ENCODE data around the gene TNP1.

The TNP1 gene, protein sequence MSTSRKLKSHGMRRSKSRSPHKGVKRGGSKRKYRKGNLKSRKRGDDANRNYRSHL

DNA sequence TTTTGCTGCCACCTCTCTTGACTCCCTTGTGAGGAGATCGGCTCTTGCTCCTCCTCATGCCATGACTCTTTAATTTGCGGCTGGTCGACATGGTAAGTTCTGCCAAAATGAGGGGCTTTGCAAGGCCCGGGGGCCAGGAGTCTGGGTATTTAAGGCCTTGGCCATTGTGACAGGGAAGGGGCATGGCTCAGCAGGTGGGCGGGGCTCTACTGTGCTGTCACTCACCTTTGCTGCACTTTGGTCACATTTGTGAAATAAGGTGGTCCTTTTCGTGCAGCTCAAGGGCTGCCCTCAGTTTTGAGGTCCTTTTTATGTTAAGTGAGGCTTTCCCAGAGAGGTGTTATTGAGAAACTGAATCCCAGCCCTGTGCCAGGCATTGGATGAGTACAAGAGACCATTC, at the start of gene TNP1:
Gene TNP1 (minus strand): TSS at position 121 of the 400 bp plus-strand sequence. CDS start 30 bp downstream, at position 91.
- DNase-seq (ENCODE audit: low spot score in 2 of 2): no peak
- no peak within 1 kb of the TSS for H3K27ac Mint-ChIP-seq (ENCODE audit: low read depth)
- no peak for ATAC-seq (replicated peaks; ENCODE audit: extremely low read depth, poor library complexity, severe bottlenecking)
- no peak within 1 kb of the TSS for H3K4me3 Mint-ChIP-seq
- no peaks in the 10 kb centered on the region for H3K9me3 Mint-ChIP-seq
- no peaks in the 10 kb centered on the region for H3K4me1 Mint-ChIP-seq
- peaks cover 19% of the 10 kb centered on the region for H3K27me3 Mint-ChIP-seq
- H3K36me3 Mint-ChIP-seq (ENCODE audit: insufficient read depth): no peaks in the 10 kb centered on the region

DNA sequence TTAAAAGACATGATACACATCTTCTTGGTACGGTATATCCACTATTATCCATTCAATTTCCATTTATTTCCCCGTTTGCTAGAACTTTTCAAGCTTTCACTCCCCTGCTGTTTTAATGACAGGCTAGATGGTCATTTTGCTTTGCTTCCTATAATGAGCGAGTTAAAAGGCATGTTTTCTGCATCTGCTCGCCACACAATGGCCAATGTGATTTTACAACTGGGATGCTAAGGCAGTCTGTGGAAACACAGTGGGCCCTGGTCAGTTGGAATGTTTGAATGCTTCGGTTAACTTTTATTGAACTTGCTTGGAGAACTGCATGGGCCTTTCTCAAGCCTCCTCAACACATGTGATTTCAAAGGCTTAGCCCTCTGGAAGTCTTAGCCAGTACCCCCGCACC, 48.4 kb upstream of the TNP1 start:
- H3K27ac Mint-ChIP-seq (ENCODE audit: low read depth): no peak overlapping the region
- peaks cover under 1% of the 10 kb centered on the region for H3K9me3 Mint-ChIP-seq
- peaks cover 7% of the 10 kb centered on the region for H3K27me3 Mint-ChIP-seq
- no peak overlapping the region for H3K4me3 Mint-ChIP-seq
- ATAC-seq (replicated peaks; ENCODE audit: extremely low read depth, poor library complexity, severe bottlenecking): no peak
- DNase-seq (ENCODE audit: low spot score in 2 of 2): no peak
- H3K4me1 Mint-ChIP-seq: no peaks in the 10 kb centered on the region
- no peaks in the 10 kb centered on the region for H3K36me3 Mint-ChIP-seq (ENCODE audit: insufficient read depth)

DNA sequence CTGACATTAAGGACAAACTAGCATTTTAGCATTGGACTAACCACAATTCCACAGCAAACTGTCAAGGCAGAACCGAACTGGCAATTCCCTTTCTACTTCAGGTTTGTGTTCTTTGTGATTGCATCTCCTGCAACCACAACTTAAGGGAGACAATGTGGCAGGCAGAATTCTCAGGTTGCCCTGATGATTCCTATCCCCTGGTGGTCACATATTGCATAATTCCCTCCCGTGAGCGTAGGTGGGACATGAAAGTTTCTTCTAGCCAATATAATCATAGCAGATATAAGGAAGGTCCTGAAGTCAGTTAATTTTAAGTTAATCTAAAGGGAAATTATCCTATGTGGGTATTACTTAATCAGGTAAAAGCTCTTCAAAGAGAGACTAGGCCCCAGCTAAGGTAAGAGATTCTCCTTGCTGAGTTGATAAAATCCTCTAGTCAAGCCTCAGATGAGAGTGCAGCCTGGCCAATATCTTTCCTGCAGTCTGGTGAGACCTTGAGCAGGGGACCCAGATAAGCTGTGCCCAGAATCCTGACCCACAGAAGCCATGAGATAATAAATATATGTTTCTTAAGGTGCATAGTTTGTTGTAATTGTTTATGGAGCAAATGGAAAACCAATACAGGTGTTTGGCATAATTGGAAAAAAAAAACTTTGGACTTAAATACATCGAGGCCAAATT, 45.9 kb upstream of the TNP1 start:
- ATAC-seq (replicated peaks; ENCODE audit: extremely low read depth, poor library complexity, severe bottlenecking): no peak
- no peak for DNase-seq (ENCODE audit: low spot score in 2 of 2)
- peaks cover 11% of the 10 kb centered on the region for H3K9me3 Mint-ChIP-seq
- no peaks in the 10 kb centered on the region for H3K4me1 Mint-ChIP-seq
- H3K27me3 Mint-ChIP-seq: peaks cover 7% of the 10 kb centered on the region
- H3K36me3 Mint-ChIP-seq (ENCODE audit: insufficient read depth): no peaks in the 10 kb centered on the region
- no peak overlapping the region for H3K27ac Mint-ChIP-seq (ENCODE audit: low read depth)
- no peak overlapping the region for H3K4me3 Mint-ChIP-seq

DNA sequence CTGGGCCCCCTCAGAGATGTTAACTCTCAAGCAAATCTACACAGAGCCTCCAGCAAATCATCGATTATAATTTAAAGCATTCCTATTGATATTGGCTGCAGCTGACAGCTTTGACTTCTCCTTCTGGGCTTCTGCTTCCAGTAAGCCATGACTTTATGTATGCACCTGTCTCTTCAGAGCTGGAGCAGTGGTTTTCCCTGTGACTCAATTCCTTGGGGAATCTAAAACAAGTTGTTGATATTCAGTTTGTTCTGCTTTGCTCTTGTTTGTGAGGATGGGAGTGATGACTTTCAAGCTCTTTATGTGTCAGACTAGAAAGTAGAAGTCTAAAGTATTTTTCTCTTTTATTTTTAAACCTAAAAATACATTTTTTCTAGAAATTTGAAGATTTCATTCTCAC, 45.1 kb upstream of the TNP1 start:
- Mint-ChIP-seq H3K27ac (ENCODE audit: low read depth) (no peak overlapping the region), H3K9me3 (peaks cover 16% of the 10 kb centered on the region), H3K27me3 (peaks cover 9% of the 10 kb centered on the region), H3K4me1 (no peaks in the 10 kb centered on the region), H3K4me3 (no peak overlapping the region), H3K36me3 (ENCODE audit: insufficient read depth) (no peaks in the 10 kb centered on the region)
- ATAC-seq (replicated peaks; ENCODE audit: extremely low read depth, poor library complexity, severe bottlenecking) (no peak), DNase-seq (ENCODE audit: low spot score in 2 of 2) (no peak)

DNA sequence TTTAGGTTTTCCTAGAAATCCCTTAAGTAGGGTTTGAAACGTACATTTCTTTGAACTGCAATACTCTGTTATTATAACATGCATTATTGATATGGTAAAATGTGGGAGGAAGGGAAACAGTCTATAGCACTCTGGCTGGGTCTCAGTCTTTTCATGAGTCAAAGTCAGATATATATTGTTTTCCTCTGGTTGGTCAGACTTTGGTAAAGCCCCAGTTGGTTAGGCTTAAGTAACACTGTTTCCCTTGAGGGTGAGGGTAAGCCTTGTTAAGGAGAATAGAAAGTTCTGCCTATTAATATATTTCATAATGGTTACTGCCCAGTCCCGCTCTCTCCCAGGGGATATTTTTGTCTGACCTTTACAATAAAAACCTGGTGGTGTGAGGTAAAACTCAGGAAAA, 44.7 kb upstream of the TNP1 start:
- ATAC-seq (replicated peaks; ENCODE audit: extremely low read depth, poor library complexity, severe bottlenecking) (no peak), DNase-seq (ENCODE audit: low spot score in 2 of 2) (no peak)
- Mint-ChIP-seq H3K4me1 (no peaks in the 10 kb centered on the region), H3K4me3 (no peak overlapping the region), H3K27me3 (peaks cover 10% of the 10 kb centered on the region), H3K9me3 (peaks cover 16% of the 10 kb centered on the region), H3K27ac (ENCODE audit: low read depth) (no peak overlapping the region), H3K36me3 (ENCODE audit: insufficient read depth) (no peaks in the 10 kb centered on the region)

DNA sequence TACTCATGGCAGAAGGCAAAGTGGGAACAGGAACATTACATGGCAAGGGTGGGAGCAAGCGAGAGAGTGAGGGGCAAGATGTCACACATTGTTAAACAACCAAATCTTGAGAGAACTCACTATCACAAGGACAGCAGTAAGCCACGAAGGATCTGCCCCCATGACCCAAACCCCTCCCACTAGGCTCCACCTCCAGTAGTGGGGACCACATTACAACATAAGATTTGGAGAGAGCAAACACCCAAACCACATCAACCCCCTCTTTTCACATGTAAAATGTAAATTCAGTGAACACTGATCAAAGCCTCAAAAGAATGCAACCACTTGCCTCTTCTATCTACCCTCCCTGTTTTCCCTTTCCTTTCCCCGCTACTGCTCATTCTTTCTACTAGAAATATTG, 43.6 kb upstream of the TNP1 start:
- no peak overlapping the region for H3K4me3 Mint-ChIP-seq
- no peaks in the 10 kb centered on the region for H3K4me1 Mint-ChIP-seq
- ATAC-seq (replicated peaks; ENCODE audit: extremely low read depth, poor library complexity, severe bottlenecking): no peak
- H3K27me3 Mint-ChIP-seq: peaks cover 10% of the 10 kb centered on the region
- no peak overlapping the region for H3K27ac Mint-ChIP-seq (ENCODE audit: low read depth)
- no peak for DNase-seq (ENCODE audit: low spot score in 2 of 2)
- no peaks in the 10 kb centered on the region for H3K36me3 Mint-ChIP-seq (ENCODE audit: insufficient read depth)
- peaks cover 16% of the 10 kb centered on the region for H3K9me3 Mint-ChIP-seq

DNA sequence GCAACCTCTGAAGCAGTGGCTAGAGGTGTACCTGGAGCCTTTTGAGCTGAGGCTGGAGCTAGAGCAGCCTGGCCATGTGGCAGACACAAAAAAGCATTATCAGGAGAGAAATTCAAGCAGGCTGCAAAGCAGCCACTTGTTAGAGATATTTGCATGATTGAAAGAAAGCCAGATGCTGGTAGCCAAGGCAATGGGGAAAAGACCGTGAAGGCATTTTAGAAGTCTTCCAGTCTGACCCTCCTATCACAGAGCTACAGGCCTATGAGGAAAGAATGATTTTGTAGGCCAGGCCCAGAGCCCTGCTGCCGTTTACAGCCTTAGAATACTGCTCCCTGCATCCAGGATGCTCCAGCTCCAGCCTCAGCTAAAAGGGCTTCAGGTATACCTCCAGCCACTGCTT, 41.4 kb upstream of the TNP1 start:
- Mint-ChIP-seq H3K36me3 (ENCODE audit: insufficient read depth) (no peaks in the 10 kb centered on the region), H3K4me3 (no peak overlapping the region), H3K27me3 (peaks cover 10% of the 10 kb centered on the region), H3K27ac (ENCODE audit: low read depth) (no peak overlapping the region), H3K4me1 (no peaks in the 10 kb centered on the region), H3K9me3 (peaks cover 16% of the 10 kb centered on the region)
- ATAC-seq (replicated peaks; ENCODE audit: extremely low read depth, poor library complexity, severe bottlenecking): no peak
- DNase-seq (ENCODE audit: low spot score in 2 of 2): no peak

DNA sequence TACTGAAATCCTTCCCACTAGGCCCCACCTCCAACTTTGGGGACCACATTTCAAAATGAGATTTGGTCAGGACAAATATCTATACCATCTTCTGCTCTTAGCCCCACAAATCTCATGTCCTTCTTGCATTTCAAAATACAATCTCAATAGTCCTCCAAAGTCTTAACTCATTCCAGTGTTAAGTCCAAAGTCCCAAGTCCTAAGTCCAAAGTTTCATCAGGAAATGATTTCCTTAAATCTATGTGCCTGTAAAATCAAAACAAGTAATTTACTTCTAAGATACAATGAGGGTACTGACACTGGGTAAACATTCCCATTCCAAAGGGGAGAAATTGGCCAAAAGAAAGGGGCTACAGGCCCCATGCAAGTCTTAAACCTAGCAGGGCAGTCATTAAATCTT, 40.5 kb upstream of the TNP1 start:
- Mint-ChIP-seq H3K4me3 (no peak overlapping the region), H3K4me1 (no peaks in the 10 kb centered on the region), H3K27me3 (peaks cover 10% of the 10 kb centered on the region), H3K9me3 (peaks cover 16% of the 10 kb centered on the region), H3K36me3 (ENCODE audit: insufficient read depth) (no peaks in the 10 kb centered on the region), H3K27ac (ENCODE audit: low read depth) (no peak overlapping the region)
- DNase-seq (ENCODE audit: low spot score in 2 of 2): no peak
- no peak for ATAC-seq (replicated peaks; ENCODE audit: extremely low read depth, poor library complexity, severe bottlenecking)

DNA sequence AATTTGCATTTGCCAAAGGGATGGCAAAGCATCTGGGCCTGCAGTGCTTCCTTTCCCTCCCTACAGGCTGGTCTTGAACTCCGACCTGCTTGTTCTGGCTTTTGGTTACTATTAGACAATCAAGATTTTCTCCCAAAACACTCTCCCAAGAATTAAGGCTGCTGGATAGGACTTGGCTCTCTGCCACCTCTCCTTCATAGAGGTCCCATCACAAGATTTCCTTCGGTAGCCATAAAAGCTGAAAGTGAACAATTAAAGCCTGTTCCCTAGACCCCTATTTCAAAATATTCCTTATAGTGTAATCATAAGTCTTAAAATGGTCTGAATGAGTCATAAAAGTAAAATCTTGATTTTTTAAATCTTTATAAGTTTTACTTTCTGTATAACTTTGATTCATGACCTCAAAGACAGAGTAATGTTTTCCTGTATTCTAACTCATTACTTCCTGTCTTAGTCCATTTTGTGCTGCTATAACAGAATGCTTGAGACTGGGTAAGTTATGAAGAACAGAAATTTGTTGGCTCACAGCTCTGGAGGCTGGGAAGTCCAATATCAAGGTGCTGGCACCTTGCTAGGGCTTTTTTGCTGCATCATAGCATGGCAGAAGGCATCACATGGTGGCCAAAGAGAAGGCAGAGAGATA, 37.8 kb upstream of the TNP1 start:
- H3K36me3 Mint-ChIP-seq (ENCODE audit: insufficient read depth): no peaks in the 10 kb centered on the region
- H3K4me3 Mint-ChIP-seq: no peak overlapping the region
- H3K4me1 Mint-ChIP-seq: no peaks in the 10 kb centered on the region
- H3K27ac Mint-ChIP-seq (ENCODE audit: low read depth): no peak overlapping the region
- peaks cover 10% of the 10 kb centered on the region for H3K27me3 Mint-ChIP-seq
- peaks cover 9% of the 10 kb centered on the region for H3K9me3 Mint-ChIP-seq
- no peak for ATAC-seq (replicated peaks; ENCODE audit: extremely low read depth, poor library complexity, severe bottlenecking)
- no peak for DNase-seq (ENCODE audit: low spot score in 2 of 2)

DNA sequence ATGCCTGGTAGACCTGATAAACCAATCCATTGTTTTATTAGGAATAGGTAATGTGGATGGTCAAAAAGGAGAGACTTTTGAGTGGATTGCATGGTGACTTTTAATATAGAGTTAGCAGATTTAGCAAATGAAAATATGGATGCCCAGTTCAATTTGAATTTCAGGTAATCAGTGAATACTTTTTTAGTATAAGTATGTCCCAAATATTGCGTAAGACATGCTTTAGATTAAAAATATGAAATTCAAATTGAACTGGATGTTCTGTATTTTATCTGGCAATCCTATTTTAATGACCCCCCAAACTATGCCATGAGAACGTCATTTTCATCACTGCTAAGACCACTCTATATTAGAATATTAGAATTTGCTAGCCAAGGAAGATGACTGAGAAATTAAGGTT, 30.3 kb upstream of the TNP1 start:
- H3K9me3 Mint-ChIP-seq: no peaks in the 10 kb centered on the region
- H3K4me1 Mint-ChIP-seq: no peaks in the 10 kb centered on the region
- no peak overlapping the region for H3K27ac Mint-ChIP-seq (ENCODE audit: low read depth)
- no peaks in the 10 kb centered on the region for H3K27me3 Mint-ChIP-seq
- DNase-seq (ENCODE audit: low spot score in 2 of 2) (no peak), ATAC-seq (replicated peaks; ENCODE audit: extremely low read depth, poor library complexity, severe bottlenecking) (no peak)
- no peak overlapping the region for H3K4me3 Mint-ChIP-seq
- H3K36me3 Mint-ChIP-seq (ENCODE audit: insufficient read depth): peaks cover 2% of the 10 kb centered on the region

DNA sequence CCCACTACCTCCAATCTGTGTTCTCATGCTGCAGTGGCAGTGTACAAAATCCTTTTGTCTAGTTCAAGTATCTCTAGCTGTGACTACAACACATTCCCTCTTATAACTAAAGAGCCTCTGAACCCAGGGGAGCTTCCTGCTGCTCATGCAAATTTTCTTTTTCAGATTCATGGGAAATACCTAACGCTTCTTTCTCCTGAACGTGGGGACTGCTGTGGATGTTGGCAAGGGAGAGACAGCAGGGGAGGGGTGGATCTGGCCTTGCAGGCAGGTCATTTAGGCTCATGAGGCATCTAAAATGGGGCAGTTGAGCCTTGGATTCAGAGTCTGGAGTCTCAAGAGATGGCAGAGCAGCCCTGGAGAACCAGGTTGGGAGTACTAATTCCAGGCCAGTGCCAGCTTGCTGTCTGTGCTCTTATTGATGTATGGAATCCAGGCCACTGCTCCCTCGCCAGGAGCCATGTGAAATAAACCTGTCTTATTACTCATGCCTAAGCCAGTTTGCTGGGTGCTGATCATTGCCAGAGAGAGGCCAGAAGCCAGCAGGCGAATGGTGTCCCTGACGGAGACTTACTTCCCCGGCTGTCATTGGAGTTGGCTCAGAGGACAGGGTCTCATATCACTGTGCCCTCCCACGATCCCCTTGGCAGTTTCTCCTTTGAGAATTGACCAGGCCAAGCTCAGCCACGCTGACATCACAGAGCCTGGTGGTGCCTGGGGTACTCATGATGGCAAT, 29.2 kb upstream of the TNP1 start:
- Mint-ChIP-seq H3K27ac (ENCODE audit: low read depth) (no peak overlapping the region), H3K4me1 (no peaks in the 10 kb centered on the region), H3K9me3 (no peaks in the 10 kb centered on the region), H3K4me3 (no peak overlapping the region), H3K27me3 (no peaks in the 10 kb centered on the region), H3K36me3 (ENCODE audit: insufficient read depth) (peaks cover 2% of the 10 kb centered on the region)
- no peak for ATAC-seq (replicated peaks; ENCODE audit: extremely low read depth, poor library complexity, severe bottlenecking)
- DNase-seq (ENCODE audit: low spot score in 2 of 2): no peak

DNA sequence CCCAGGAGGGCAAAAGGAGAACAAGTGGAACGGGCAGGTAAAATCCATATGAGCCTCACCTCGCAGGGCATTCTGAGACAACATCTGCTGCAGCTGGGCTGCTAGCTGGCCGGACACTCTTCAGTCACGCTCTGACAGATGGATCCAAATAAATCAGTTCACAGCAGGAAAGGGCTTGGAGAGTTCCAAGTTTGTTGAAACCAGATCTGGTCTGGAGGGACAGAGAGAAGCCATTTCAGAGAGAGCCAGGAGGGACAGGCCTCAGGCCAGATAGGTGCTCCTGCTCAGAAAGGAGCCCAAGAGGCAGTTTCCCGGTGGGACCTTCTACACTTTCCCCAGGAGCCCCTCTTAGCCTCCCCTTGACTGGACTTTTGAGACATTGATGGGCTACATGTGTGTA, 28.2 kb upstream of the TNP1 start:
- ATAC-seq (replicated peaks; ENCODE audit: extremely low read depth, poor library complexity, severe bottlenecking) (no peak), DNase-seq (ENCODE audit: low spot score in 2 of 2) (no peak)
- peaks cover 2% of the 10 kb centered on the region for H3K36me3 Mint-ChIP-seq (ENCODE audit: insufficient read depth)
- no peak overlapping the region for H3K4me3 Mint-ChIP-seq
- H3K27ac Mint-ChIP-seq (ENCODE audit: low read depth): no peak overlapping the region
- no peaks in the 10 kb centered on the region for H3K27me3 Mint-ChIP-seq
- no peaks in the 10 kb centered on the region for H3K4me1 Mint-ChIP-seq
- H3K9me3 Mint-ChIP-seq: no peaks in the 10 kb centered on the region

DNA sequence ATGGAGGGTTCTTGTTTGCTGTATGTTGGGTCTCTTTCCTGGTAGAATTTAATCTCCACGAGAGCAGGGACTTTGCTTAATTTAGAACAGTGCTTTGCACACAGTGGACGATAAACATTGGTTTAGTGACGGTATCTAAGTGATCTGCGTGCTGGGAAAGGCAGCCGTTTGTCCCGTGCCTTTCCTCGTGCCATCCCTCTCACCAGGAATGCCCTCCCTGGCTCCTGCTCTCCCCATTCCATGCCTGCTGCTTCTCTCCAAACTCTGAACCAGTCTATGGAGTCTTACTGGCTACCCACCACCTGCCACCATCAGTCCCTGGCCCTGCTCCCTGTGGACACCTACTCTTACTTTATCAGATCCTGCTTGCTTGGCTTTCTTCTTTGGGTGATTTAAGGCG, 27.3 kb upstream of the TNP1 start:
- H3K9me3 Mint-ChIP-seq: no peaks in the 10 kb centered on the region
- no peak for DNase-seq (ENCODE audit: low spot score in 2 of 2)
- no peaks in the 10 kb centered on the region for H3K4me1 Mint-ChIP-seq
- H3K27ac Mint-ChIP-seq (ENCODE audit: low read depth): no peak overlapping the region
- H3K4me3 Mint-ChIP-seq: no peak overlapping the region
- ATAC-seq (replicated peaks; ENCODE audit: extremely low read depth, poor library complexity, severe bottlenecking): no peak
- H3K36me3 Mint-ChIP-seq (ENCODE audit: insufficient read depth): peaks cover 2% of the 10 kb centered on the region
- H3K27me3 Mint-ChIP-seq: no peaks in the 10 kb centered on the region
